ENCODE data around the gene DND1.
"Not testable (repeated sequence)": the region's sequence is repeated elsewhere in the genome, so short reads cannot be mapped to it uniquely, and the experiment has no call there.

Gene DND1

GRCh38 chr5:140674211-140674610 is 835 bp upstream of the DND1 start:
- in situ Hi-C loops (cut with HindIII; ENCODE audit: low sequenced_read_pairs): no loop called here

GRCh38 chr5:140672455-140673186 is 755 bp downstream of the DND1 start:
- in situ Hi-C loops (cut with HindIII; ENCODE audit: low sequenced_read_pairs): no loop called here

GRCh38 chr5:140671472-140672125 is 1.8 kb downstream of the DND1 start:
- in situ Hi-C loops (cut with HindIII; ENCODE audit: low sequenced_read_pairs): no loop called here

GRCh38 chr5:140671035-140671434 is 2.3 kb downstream of the DND1 start:
- in situ Hi-C loops (cut with HindIII; ENCODE audit: low sequenced_read_pairs): not testable (repeated sequence)

- in situ Hi-C loops (cut with HindIII; ENCODE audit: low sequenced_read_pairs): loop anchor here (5.0 kb wide), 1 partner anchor 33 kb away; no protein-coding TSS in a partner anchor
These were observed 8.8 kb downstream of the DND1 start, which contains the start of gene WDR55 for GRCh38 chr5:140664359-140665119. TSS of gene WDR55 (plus strand) at chr5:140664904. CDS start at chr5:140664913, 9 bp downstream.

GRCh38 chr5:140664030-140664358 is 9.4 kb downstream of the DND1 start:
- in situ Hi-C loops (cut with HindIII; ENCODE audit: low sequenced_read_pairs): loop anchor here (5.0 kb wide), 1 partner anchor 33 kb away; no protein-coding TSS in a partner anchor

GRCh38 chr5:140660371-140660770 is 13.0 kb downstream of the DND1 start:
- in situ Hi-C loops (cut with HindIII; ENCODE audit: low sequenced_read_pairs): loop anchor here (5.0 kb wide), 1 partner anchor 37 kb away; no protein-coding TSS in a partner anchor

- in situ Hi-C loops (cut with HindIII; ENCODE audit: low sequenced_read_pairs): loop anchor here (5.0 kb wide), 1 partner anchor 92 kb away; no protein-coding TSS in a partner anchor
These were observed 14.5 kb downstream of the DND1 start for GRCh38 chr5:140658870-140659269.

GRCh38 chr5:140647042-140647419 is 26.3 kb downstream of the DND1 start:
- in situ Hi-C loops (cut with HindIII; ENCODE audit: low sequenced_read_pairs): loop anchor here (10.0 kb wide), 1 partner anchor 282 kb away; the partner anchor contains the start of gene SLC4A9

GRCh38 chr5:140642718-140643117 is 30.7 kb downstream of the DND1 start:
- in situ Hi-C loops (cut with HindIII; ENCODE audit: low sequenced_read_pairs): loop anchor here (10.0 kb wide), 1 partner anchor 278 kb away; the partner anchor contains the start of gene SLC4A9

GRCh38 chr5:140641716-140642115 is 31.7 kb downstream of the DND1 start:
- in situ Hi-C loops (cut with HindIII; ENCODE audit: low sequenced_read_pairs): loop anchor here (10.0 kb wide), 1 partner anchor 277 kb away; the partner anchor contains the start of gene SLC4A9

GRCh38 chr5:140639148-140639981 is 34.0 kb downstream of the DND1 start, which contains the start of gene TMCO6:
TSS of gene TMCO6 (plus strand) at chr5:140639451. CDS start at chr5:140639528, 77 bp downstream.
- in situ Hi-C loops (cut with HindIII; ENCODE audit: low sequenced_read_pairs): no loop called here

GRCh38 chr5:140638898-140639147 is 34.6 kb downstream of the DND1 start:
- in situ Hi-C loops (cut with HindIII; ENCODE audit: low sequenced_read_pairs): not testable (repeated sequence)

GRCh38 chr5:140637371-140638100 is 35.8 kb downstream of the DND1 start:
- in situ Hi-C loops (cut with HindIII; ENCODE audit: low sequenced_read_pairs): no loop called here

GRCh38 chr5:140635291-140636257 is 37.8 kb downstream of the DND1 start:
- in situ Hi-C loops (cut with HindIII; ENCODE audit: low sequenced_read_pairs): no loop called here

GRCh38 chr5:140634103-140634502 is 39.3 kb downstream of the DND1 start:
- in situ Hi-C loops (cut with HindIII; ENCODE audit: low sequenced_read_pairs): no loop called here

- in situ Hi-C loops (cut with HindIII; ENCODE audit: low sequenced_read_pairs): no loop called here
These were observed 39.9 kb downstream of the DND1 start for GRCh38 chr5:140633501-140633900.

- in situ Hi-C loops (cut with HindIII; ENCODE audit: low sequenced_read_pairs): no loop called here
These were observed 40.3 kb downstream of the DND1 start, which contains the start of gene CD14 for GRCh38 chr5:140633021-140633471. TSS of gene CD14 (minus strand) at chr5:140633175. CDS start at chr5:140633071, 104 bp downstream.
